HuH-7 (cell line): ENCODE data around the gene LRRC4.

Source experiments
- DNase-seq: peaks from one replicate; pipeline ENCODE4 v3.0.0; 2011; ENCODE audit warnings: low spot score

The LRRC4 gene

DNA sequence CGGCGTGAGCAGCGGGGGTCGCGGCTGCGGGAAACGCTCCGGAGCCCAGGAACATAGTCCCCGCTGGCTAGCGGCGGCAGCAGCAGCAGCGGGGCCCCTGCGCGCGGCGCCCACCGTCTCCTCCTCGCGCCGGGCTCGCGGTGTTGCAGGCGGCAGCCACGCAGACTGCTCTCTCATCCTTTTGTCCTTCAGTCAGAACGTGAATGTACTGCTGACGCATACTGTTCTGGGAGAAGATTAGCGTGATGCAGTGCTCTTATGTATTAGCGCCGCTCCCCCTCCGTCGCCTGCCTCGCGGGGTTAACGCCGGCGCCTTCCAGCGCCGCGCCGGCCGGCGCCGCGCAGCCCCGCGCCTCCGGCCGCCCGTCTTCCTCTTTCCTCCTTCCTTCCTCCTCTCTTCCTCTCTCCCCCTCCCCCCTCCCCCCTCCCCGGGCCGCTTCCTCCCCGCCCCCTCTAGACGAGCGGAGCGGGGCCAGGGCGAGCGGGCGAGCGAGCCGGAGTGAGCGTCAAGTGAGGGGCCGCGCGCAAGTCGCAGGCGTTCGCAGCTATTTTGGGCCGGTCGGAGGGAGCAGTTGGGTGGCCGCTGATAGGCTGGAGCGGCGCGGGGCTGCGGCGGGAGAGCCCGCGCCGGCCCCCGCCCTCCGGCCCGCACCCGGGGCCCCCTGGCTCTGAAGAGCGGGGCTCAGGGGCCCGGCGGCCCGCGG, 816 bp upstream of the LRRC4 start:
- no peak for DNase-seq

GRCh38 chr7:128030263-128030653, 979 bp downstream of the LRRC4 start:
- DNase-seq: no peak

DNA sequence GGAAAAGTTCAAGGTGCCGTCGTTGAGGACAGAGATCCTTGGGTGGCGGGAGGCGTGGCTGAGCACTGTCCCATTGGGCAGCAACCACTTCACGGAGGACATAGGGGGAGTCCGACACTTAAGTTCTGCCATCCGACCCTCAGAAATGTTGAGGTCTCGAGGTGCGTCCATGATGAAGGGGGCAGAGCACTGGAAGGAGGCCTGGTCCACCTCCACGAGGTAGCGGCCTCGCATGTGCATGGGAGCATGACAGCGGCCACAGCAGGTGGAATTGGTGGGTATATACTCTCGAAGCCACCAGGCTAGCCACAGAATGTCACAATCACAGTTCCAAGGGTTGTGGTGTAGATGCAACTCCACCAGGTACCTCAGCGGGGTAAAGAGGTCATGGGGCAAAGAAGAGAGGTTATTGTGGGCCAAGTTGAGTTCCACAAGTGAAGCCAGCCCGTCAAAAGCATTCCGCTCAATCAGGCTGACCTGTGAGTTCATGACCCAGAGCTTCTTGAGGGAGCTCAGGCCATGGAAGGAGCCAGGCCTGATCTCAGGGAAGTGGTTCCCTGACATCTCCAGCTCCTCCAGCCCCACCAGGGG, 1.7 kb downstream of the LRRC4 start:
- DNase-seq: no peak

GRCh38 chr7:128027485-128027980, 3.7 kb downstream of the LRRC4 start:
- DNase-seq: no peak

GRCh38 chr7:128026551-128026950, 4.7 kb downstream of the LRRC4 start:
- no peak for DNase-seq

DNA sequence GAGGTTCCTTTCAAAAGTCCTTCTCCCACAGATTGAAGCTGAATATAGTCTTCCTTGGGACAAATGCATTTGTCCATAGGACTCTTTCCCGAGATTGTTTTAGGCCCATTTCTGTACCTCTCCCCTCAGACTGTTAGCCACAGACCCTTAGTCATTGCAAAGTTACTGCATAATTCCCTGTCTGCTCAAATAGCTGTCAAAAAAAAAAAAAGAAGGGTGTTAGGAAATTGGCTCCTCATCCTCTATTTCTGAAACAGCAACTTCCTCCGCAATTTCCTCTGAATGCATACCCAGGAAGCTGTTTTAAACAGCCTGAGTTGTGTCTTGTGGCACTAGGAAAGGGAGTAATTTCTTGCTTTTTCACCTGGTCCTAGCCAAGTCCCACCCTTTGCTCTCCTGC, 5.4 kb downstream of the LRRC4 start:
- DNase-seq: no peak

DNA sequence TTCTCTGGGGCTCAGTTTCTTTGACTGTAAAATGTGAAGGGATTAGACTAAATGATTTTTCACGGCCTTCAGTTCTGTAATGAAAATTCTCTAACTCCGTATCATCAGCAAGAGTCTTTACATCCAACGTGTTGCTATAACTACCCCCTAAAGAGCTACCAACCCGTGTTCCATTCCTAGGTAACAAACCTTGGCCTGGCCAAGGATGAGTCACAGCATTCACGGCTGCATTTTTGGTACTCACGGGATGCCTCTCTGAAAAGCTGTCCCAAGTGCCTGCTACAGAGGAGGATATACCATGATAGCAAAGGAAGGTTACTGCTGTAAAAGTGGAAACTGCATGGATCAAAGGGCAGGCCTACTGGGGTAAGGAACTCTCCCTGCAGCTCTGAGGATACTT, 5.9 kb downstream of the LRRC4 start:
- DNase-seq: no peak

DNA sequence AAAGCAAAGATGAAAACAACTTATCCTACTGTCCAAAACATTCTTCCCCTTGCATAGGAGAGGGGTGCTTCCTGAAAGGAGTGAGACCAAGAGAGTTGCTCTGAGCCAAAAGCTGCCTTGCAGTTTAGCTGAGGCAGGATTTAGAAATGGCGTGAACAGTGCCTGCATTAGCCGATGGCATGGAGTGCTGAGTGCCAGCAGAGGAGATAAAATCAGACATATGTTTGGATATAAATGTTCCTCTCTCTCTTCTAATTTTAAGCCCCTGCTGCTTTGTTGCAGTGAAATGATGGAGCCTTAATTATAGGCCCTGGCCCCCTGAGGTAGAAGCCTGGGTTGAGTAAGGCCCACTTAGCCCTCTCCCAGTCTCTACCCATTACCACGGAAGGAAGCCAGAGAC, 7.1 kb downstream of the LRRC4 start:
- no peak for DNase-seq

GRCh38 chr7:128022631-128023532, 8.4 kb downstream of the LRRC4 start:
- no peak for DNase-seq

- DNase-seq: no peak
Measured at GRCh38 chr7:128021366-128021765, 9.9 kb downstream of the LRRC4 start.

- DNase-seq: no peak
Measured at GRCh38 chr7:128020159-128020558, 11.1 kb downstream of the LRRC4 start.

DNA sequence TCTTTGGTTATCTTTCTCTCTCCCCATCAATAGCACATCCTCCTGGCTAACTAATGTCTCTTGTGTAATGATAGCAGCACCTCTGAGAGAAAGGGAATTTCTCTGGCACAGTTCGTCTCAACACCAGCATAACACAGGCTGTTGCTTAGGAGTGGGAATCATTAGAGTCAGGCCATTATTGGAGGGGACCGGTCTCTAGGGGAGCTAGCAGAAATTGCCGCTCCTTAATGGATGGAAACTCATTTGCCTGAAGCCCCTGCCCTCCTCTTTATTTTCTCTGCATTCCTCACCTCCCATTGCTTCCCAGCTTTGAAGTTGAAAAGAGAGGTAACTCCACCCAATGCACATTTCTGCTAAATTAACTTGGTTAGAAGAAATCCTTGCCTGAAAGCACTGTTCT, 11.9 kb downstream of the LRRC4 start:
- no peak for DNase-seq

DNA sequence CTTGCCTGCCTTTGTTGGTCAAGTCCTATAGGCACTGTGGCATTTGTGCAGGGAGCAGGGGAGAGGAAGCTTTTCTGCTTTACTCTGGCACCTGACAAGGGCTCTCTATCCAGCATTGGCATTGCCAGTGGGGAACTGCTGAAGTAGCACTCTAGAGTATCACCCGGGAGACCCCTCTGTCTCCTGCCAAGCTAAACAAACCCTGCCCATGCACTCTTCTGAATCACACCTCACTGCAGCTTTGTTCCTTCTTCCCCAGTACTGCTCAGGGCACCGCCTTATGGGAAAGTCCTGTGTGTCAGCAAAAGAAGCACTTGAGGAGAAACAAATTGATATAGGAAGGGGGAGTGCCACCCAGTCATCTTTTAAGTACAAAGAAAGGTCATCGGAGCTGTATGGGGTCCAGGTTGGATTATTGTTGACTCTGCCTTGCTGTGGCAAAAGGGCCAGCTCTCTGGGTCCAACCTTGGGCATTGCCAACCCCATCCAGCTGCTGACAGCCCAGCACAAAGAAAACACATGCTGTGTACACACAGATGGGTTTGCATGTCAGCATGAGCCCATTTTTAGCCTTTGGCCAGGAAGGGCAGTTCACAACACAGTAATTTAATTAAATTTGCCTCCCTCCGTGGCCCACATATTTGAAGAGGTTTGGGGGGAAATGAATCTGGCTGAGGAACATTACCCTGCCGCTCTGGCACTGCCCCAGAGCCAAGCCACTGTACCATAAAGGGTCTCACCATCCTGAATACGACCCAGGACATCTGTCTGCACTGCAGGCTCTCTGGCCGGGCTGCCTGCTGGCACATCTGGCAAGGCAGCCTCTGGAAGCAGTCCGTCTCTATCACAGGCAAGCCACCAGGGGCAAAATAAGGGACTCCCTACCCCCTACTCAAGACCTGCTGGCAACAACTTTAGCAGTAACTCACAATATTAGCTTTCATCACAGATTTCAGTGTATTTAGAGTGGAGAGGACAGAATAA, 13.1 kb downstream of the LRRC4 start:
- no peak for DNase-seq

GRCh38 chr7:128017460-128017859, 13.8 kb downstream of the LRRC4 start:
- no peak for DNase-seq

DNA sequence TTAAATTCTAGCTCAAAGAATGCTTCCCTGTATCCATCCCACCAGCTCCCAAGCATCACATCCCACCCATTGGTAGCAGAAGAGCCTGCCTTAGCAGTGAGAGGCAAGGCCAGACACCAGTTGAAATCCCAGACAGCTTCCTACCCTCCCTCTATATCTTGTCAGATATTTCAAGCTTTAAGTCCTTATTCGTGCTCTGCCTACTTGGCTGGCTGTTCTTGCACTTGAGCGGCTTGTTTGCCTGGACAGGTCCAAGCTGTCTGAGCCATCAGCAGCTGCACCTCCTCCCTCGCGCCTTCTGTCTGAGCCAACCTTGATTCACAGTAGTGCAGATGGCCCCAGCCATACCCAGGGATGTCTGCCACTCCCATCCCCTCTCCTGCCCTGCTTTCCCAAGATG, 16.4 kb downstream of the LRRC4 start:
- DNase-seq: no peak

- no peak for DNase-seq
Measured at GRCh38 chr7:128011131-128011661, 20.0 kb downstream of the LRRC4 start.

GRCh38 chr7:128010391-128011127, 20.7 kb downstream of the LRRC4 start:
- no peak for DNase-seq

GRCh38 chr7:128008744-128009143, 22.5 kb downstream of the LRRC4 start:
- no peak for DNase-seq

GRCh38 chr7:128008141-128008540, 23.1 kb downstream of the LRRC4 start:
- DNase-seq: no peak

- no peak for DNase-seq
Measured at GRCh38 chr7:128007303-128007680, 23.9 kb downstream of the LRRC4 start.
